ENCODE measurements around the gene ABCC11. TPM values are rescaled to one million over a fixed set of nuclear protein-coding genes. Genes with fewer than 3 reads are reported as not detected.

ABCC11 gene
- total and polyA plus RNA-seq, 8 donors = 0.03 to 0.73 TPM; not detected in 6

DNA sequence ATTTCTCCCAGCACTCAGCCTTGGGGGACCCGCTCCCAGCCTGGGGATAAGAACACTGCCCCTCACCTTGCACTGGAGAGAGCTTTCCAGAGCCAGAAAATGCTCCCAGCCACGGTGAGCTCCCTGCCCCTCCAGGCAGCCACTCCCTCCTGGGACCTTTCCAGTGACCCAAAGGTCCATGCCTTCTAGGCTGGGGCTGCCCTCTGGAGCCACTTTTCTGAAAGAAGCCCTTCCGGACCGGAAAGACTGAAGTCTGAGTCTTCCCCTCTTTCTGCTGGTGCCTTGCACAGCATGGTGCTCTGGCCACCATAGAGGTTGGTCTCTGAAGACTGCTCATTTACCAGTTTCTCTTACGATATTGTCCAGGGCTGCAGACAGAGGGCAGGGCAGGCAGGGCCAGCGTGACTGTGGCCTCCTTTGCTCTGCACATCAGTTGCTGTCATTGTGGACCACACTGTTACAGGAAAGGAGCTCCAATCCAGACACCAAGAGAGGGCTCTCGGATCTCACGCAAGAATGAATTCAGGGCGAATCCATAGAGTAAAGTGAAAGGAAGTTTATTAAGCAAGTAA lies 84.4 kb downstream of the ABCC11 start:
- no peaks in the 10 kb centered on the region for H3K27me3 ChIP-seq
- no peaks in the 10 kb centered on the region for H3K36me3 ChIP-seq
- no peak overlapping the region for H3K4me3 ChIP-seq
- TF ChIP-seq, protein P1, sequence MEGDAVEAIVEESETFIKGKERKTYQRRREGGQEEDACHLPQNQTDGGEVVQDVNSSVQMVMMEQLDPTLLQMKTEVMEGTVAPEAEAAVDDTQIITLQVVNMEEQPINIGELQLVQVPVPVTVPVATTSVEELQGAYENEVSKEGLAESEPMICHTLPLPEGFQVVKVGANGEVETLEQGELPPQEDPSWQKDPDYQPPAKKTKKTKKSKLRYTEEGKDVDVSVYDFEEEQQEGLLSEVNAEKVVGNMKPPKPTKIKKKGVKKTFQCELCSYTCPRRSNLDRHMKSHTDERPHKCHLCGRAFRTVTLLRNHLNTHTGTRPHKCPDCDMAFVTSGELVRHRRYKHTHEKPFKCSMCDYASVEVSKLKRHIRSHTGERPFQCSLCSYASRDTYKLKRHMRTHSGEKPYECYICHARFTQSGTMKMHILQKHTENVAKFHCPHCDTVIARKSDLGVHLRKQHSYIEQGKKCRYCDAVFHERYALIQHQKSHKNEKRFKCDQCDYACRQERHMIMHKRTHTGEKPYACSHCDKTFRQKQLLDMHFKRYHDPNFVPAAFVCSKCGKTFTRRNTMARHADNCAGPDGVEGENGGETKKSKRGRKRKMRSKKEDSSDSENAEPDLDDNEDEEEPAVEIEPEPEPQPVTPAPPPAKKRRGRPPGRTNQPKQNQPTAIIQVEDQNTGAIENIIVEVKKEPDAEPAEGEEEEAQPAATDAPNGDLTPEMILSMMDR (IDR thresholded peaks at IDR 0.05) = no peak
- TF ChIP-seq POLR2A (IDR thresholded peaks at IDR 0.05) (no peak), POLR2AphosphoS5 (IDR thresholded peaks at IDR 0.05) (no peak), EP300 (IDR thresholded peaks at IDR 0.05) (no peak)
- WGBS, 5 donors = 68 to 88% (median 76%) methylated on average over 5 to 9 of the region's 9 CpGs
- no peak for DNase-seq
- intact Hi-C loops (cut with DNase I; ENCODE audit: low total_unique reads) = loop anchor here (5.0 to 10.0 kb wide), 2 partner anchors 1021 to 1128 kb away; partner anchors contain the start of gene NETO2
- H3K4me1 ChIP-seq = peaks cover 0 to 18% (median 11%) of the 10 kb centered on the region in 4 donors
- no peak overlapping the region for H3K27ac ChIP-seq
- H3K9me3 ChIP-seq = no peaks in the 10 kb centered on the region

DNA sequence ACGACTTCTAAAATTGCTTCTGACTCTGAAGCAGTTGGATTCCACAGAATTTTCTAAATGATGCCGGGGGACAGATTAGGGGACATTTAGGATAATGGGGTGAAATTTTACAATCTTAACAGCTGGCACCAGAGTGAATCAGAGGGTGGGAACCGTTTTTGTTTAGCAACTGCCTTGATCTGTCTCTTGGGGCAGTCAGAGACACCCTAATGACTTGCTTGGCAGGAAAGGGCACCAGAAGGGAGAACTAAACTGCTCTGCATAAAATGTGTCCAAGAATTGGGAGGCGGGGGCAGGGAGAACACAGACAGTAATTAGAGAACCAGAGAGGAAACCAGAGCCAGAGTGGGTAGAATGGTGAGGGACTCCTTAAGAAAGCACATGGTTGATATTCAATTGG lies 85.4 kb downstream of the ABCC11 start:
- Histone ChIP-seq H3K4me3 (no peak overlapping the region), H3K4me1 (peaks cover 0 to 18% (median 11%) of the 10 kb centered on the region in 4 donors), H3K27ac (no peak overlapping the region), H3K9me3 (no peaks in the 10 kb centered on the region), H3K36me3 (no peaks in the 10 kb centered on the region), H3K27me3 (peaks cover 0 to 5% (median 0%) of the 10 kb centered on the region in 3 donors)
- intact Hi-C loops (cut with DNase I; ENCODE audit: low total_unique reads) = loop anchor here (5.0 to 10.0 kb wide), 2 partner anchors 1020 to 1127 kb away; partner anchors contain the start of gene NETO2
- DNase-seq = no peak
- WGBS, 5 donors = 69 to 80% (median 74%) methylated on average over 4 of the region's 4 CpGs
- no peak for TF ChIP-seq POLR2AphosphoS5 (IDR thresholded peaks at IDR 0.05)
- no peak for TF ChIP-seq POLR2A (IDR thresholded peaks at IDR 0.05)
- TF ChIP-seq EP300 (IDR thresholded peaks at IDR 0.05) = no peak
- TF ChIP-seq, protein P1 (IDR thresholded peaks at IDR 0.05) = no peak

DNA sequence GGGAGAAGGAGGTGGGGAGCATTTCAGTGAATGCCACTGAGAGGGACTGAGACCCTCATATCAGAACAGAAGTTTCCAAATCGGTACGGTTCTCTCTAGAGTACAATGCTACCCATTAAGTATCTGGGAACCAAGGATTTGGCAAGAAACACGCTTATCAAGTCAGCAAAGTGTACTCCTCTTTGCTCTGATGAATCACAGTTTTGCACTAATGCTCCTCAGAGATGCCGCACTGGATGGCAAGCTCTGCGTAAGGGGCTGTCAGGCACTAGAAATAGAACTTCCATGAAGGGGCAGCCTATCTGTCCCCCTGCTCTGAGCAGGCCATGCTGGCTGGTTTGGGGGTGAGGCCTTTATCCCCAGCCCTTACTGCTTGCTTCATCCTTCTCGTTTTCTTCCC lies 86.8 kb downstream of the ABCC11 start:
- 79 to 88% (median 81%) methylated on average over 6 of the region's 6 CpGs for WGBS, 5 donors
- no peak overlapping the region for H3K4me3 ChIP-seq
- intact Hi-C loops (cut with DNase I; ENCODE audit: low total_unique reads) = loop anchor here (5.0 to 10.0 kb wide), 2 partner anchors 1018 to 1126 kb away; partner anchors contain the start of gene NETO2

DNA sequence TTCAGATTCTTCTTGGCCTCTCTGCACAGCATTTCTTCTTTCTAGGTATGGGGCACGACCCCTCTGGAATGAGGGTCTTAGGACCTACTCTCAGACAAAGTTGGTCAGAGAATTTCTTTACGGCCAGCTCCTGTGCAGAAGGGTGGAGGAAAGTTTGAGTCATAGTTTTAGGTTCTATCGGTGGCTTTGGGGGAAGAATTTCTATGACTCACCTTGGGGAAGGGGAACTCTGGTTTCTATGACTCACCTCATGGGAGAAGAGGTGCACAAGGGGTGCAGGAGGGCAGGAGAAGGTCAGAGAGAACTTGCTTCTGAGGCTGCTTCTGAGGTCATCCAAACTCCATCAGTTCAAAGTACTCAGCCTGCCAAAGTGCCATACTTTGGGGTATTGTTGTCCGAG lies 89.0 kb downstream of the ABCC11 start:
- TF ChIP-seq POLR2AphosphoS5 (IDR thresholded peaks at IDR 0.05) (no peak), EP300 (IDR thresholded peaks at IDR 0.05) (no peak), POLR2A (IDR thresholded peaks at IDR 0.05) (no peak)
- TF ChIP-seq, protein P1 (IDR thresholded peaks at IDR 0.05) = no peak
- Histone ChIP-seq H3K27me3 (peaks cover 0 to 16% (median 0%) of the 10 kb centered on the region in 3 donors), H3K4me1 (peaks cover 0 to 6% (median 5%) of the 10 kb centered on the region in 4 donors), H3K27ac (no peak overlapping the region), H3K36me3 (no peaks in the 10 kb centered on the region), H3K9me3 (no peaks in the 10 kb centered on the region), H3K4me3 (no peak overlapping the region)
- WGBS, 5 donors = 49 to 69% (median 60%) methylated on average over 4 of the region's 4 CpGs
- DNase-seq = no peak
- intact Hi-C loops (cut with DNase I; ENCODE audit: low total_unique reads) = no loop called here

More for the DNA sequence above, 86.8 kb downstream of the ABCC11 start:
- Histone ChIP-seq H3K27ac (no peak overlapping the region), H3K36me3 (no peaks in the 10 kb centered on the region), H3K4me1 (peaks cover 3 to 19% (median 14%) of the 10 kb centered on the region in 4 donors), H3K9me3 (no peaks in the 10 kb centered on the region), H3K27me3 (peaks cover 0 to 16% (median 0%) of the 10 kb centered on the region in 3 donors)
- no peak for DNase-seq
- no peak for TF ChIP-seq POLR2A (IDR thresholded peaks at IDR 0.05)
- TF ChIP-seq, protein P1 (IDR thresholded peaks at IDR 0.05) = no peak
- no peak for TF ChIP-seq POLR2AphosphoS5 (IDR thresholded peaks at IDR 0.05)
- no peak for TF ChIP-seq EP300 (IDR thresholded peaks at IDR 0.05)
